Superior temporal gyrus (tissue), 1 donor: Measurements from ENCODE around the gene TMEM250.

Experiments
- DNase-seq: peaks from one replicate; pipeline ENCODE4 v3.0.0-alpha.2; 2016; ENCODE audit errors: extremely low spot score

The TMEM250 gene

DNA sequence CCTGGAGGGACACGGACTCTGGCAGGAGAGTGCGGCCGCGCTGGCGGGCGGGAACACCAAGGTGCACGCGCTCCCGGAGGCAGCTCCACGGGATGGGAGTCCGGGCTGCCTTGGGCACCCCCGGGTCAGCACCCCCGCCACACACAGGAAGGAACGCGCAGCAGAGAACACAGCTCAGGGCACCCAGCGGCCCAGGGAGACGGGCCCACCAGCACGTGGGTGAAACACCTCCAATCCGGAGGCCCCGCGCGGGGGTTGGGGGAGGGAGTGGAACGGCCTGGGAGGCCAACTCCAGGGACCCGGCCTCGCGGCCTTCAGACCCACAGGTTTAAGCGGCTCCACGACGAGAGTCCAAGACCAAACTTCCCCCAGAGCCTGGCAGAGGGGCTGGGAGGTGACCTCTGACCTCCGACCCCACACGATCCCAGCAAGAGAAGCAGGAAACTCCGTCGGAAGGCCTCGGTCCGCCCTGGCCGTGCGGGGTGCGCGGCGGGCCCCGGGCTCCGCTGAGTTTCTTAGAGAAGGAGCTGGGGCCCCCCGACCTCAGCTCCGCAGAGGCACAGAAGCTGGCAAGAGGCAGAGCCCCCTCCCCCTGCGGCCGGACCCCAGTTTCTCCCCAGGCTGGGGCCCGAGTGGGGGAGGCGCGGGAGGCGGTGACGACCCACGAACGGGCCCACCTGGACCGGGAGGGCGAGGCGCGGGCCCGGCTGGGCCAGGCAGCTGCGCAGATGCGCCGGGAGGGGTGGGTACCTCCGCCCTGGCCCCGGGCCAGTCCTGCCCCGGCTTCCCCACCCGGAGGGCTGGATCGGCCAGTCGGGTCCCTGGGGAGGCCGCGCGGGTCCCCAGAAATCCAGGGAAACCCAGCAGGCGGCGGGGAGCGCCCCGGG lies 24.4 kb downstream of the TMEM250 start:
- DNase-seq = no peak

DNA sequence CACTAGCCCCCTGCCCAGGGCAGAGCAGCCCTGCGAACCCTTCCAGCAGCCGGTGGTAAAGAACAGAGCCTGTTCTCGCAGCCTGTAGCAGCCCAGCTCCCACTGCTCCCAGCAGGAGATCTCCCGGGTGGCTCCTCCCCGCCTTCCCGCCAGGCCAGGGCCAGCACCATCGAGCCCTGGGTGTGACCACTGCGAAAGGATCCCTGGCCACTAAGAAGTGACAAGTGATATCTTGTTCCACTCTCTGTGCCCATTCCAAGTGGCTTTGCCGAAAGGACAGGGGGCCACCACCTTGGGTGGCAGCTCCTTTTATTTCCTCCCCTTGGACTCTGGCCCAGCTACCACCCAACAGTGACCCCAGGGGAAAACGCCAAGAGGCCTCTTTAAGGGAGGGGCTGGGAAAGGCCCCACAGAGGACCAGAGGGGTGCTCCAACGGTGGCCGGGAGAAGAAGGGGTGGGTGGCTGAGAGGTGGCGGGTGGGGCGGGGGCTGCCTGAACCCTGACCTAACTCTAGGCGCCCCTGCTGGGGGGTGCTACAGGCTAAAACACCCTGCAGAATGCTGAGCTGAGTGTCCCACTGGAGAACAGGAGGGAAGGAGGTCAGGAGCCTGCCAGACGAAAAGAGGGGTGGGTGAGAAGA lies 25.2 kb downstream of the TMEM250 start:
- no peak for DNase-seq

DNA sequence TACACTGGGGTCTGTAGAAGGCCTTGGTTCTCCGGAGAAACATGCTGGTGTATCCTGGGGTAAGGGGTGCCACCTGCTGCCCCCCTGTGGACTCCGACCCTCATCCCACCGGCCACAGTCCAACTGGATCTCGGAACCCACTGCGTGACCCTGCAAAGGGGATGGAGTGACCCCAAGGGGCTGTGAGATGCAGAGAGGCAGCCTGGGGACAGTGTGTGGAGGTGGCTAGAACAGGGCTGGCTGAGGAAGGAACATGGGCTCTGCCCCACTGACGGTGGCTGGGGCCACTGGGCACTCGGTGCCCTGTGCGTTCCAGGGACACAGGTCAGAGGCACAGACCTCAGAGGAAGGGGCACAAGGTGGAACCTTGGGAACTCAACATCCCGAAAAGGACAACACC lies 25.9 kb downstream of the TMEM250 start:
- DNase-seq = no peak

DNA sequence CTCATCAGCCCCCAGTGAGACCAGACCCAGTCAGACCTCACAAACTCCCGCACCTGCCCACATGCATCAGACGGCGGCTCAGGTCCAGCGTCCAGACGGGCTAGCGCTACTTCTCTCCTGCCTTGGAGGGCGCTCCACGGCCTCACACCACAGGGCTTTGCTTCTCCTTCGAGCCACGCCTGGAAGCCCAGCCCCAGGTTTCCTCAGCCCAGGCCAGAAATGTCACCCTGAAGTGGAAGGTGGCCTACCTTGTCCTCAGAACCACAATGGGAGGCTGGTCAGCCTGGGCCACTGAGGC lies 26.4 kb downstream of the TMEM250 start:
- DNase-seq = no peak

DNA sequence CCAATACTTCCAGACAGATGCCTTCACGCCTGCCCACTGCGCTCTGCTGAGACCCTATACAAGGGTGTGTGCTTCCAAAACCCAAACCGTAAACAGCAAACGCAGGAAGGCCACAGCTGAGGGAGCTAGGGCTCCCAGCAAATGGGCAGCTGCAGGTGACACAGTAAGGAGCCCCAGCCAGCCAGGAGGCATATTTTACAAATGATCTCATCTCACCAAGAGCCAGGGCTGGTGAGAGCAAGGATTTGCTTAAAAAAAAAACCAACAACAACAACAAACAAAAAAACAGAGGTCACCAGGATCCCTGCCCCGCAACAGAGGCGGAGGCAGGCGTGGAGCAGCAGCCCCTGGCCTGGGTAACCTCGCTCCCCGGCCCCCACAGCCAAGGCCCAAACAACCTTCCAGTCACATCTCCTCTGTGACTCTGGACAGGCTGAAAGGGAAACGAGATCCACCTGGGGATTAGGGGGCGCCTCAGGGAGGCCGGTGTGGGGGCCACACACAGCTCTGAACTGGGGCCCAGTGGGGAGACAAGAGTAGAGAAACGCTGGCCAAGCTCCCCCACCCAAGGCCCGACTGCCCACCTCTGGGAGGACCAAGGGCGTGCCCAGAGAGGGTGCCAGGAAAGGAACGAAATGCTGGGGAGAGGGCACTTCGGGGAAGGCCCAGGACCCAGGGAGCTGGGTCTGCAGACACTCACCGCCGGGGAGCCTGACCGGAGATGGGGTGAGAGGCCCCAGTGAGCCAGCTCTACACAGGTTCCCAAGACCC lies 26.9 kb downstream of the TMEM250 start:
- no peak for DNase-seq

DNA sequence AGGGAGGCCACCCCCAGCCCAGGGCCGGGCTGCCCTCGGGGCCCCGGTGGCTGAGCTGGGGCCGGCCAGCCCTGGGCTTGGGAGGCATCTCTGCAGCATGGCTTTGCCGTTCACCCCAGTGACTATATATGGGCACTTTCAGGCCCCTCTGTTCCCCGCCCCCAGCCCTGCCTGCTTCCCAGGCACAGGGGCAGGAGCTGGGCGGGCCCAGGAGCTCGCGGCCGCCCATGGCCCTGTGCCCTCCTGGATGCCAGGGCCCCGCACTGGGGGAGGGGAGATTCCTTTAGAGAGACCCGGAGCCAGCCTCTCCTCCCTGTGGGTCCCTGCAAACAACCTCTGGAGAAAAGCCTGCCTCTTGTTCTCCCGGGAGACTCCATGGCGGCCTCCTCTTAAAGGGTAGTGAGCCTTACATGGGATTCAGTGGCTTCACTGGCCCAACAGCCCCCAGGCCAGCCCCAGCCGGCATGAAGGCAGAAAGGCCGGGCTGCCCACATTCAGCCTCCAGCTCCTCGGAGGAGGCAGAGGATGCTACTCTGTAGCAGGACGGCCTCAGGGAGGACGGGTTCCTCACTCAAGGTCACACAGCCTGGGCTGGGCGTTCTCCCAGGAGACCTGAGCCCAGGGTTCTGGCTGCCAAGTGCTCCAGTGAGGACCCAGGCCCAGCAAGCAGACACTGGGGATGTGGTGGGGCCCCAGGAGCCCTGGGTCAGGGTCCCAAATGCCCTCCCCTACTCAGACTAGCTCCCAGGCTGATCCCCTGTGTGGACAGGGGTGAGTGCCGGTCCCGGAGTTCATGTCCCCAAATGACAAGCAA lies 27.7 kb downstream of the TMEM250 start:
- no peak for DNase-seq

DNA sequence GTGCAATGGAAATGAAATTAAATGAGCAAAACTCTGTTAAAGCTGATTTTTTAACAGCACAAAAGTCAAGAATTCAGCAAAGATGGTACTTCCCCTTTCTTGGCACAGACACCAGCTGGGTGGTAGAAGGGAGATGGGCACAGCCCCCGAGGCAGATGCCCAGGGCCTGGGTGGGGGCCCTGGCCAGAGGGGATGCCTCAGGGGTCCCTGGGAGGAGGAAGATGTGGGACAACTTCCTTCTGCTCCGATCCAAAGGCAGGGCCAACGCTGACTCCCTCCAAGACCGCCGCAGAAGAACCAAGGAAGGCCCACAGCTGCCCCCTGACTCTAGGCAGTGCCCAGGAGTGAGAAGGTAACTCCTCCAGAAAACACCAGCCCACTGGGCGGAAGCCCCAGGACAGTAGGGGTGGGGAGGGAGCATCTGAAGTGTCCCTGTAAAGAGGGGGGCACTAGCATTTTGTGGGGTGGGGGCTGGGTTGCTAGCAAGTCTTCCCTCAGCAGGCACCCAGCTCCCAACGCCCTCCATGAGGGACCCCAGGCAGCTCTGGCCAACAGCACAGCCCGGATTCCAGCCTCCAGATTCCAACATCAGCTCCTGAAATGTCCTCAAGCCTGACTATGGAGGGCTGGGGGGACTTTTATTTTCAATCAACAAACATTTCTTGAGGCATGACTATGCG lies 28.5 kb downstream of the TMEM250 start:
- no peak for DNase-seq

DNA sequence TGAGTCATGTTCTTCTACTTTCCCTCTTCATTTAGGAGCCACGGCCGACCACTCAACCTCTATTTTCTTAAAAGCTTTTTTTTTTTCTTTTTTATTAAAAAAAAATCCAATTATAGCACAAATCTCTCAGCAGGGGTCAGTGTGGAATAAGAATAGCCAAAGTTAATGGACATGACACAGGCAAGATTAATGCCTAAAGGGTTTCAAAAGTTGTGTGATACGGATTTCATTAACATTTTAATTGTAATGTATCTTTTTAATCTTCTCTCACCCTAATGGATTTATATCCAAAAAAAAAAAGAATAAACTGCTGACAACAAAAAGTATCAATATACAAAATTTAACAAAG lies 29.0 kb downstream of the TMEM250 start:
- DNase-seq = peak; percentile 51

DNA sequence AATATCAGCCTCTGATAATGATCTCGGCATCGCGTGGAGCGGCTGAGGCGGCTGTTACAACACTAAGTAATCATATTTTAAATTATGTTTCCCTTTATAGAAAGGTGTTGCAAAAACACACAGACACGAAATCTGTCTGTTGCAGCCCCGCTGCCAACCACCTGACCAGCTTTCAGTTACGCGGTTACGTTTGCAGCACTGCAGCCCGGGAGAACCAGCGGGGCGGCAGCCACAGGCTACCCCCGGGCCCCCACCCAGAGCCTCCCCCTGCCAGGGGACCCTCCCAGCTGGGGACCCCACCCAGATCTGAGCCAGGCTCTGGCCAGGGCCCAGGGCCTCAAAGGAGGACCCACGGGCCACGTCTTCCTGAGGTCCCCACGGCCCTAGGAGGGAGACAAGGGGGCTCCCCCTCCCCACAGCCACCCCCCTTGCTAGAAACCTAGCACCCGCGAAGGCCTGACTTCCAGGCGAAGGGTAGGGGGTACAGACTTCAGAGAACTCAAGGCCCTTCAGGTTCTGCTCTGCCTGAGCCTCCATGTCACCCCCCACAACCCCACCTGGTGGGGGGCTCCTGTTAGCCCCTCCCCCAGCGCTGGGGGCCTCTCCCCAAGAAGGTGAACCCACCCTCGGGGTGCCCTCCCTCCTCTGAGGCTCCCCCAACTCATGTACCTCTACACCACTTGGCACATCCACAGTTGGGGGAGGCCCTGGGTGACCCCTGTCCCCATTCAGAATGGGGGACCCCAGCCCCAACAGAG lies 29.6 kb downstream of the TMEM250 start:
- DNase-seq = no peak

DNA sequence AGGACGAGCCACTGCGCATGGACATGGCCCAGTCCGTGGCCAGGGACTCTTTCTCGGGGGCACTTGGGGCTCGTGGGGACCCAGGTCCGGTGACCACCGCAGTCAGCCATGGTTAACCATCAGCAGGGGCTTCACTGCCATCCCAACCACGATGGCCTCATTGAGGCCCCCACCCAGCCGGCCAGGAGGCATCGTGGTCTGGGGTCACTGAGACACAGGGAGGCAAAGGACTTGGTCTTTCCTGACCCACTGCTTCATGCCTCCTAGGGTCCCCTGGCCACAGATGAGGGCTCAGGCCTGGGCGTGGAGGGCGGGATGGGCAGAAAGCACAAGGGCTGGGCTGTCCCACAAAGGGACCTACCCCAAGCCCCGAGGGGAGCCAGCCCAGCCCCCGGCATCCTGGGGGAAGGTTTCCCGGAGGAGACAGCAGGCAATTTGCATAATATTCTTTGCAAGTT lies 30.2 kb downstream of the TMEM250 start:
- DNase-seq = no peak

DNA sequence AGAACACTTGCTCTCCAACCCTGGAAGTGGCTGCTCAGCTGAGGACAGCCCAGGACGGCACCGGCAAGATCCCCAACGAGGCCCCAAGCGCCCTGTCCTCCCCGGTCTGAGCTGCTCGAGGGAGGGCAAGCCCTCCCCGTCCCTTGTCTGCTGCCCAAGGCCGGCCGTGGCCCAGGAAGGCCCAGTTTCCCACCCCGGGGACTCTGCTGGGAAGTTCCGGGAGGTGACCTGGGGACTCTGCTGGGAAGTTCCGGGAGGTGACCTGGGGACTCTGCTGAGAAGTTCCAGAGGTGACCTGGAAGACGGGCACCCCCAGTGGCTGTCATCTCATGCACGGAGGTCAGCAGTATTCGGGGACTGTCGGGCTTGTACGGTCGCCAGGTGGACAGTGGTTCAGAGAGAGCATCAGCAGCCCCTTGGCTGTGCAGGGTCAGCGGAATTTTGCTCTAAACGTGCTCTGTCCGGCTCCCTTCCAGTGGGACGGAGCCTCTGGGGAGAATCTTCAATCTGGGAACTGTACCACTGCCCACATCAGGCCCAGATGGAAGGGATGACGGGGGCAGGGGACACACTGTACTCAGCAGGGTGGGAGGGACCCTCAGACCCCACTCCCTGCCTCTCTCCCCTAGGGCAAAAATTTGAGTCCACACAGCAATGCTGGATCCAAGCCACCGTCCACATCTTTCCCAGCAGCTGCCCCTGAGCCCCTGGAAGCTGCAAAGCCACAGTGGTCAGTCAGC lies 30.8 kb downstream of the TMEM250 start:
- no peak for DNase-seq

DNA sequence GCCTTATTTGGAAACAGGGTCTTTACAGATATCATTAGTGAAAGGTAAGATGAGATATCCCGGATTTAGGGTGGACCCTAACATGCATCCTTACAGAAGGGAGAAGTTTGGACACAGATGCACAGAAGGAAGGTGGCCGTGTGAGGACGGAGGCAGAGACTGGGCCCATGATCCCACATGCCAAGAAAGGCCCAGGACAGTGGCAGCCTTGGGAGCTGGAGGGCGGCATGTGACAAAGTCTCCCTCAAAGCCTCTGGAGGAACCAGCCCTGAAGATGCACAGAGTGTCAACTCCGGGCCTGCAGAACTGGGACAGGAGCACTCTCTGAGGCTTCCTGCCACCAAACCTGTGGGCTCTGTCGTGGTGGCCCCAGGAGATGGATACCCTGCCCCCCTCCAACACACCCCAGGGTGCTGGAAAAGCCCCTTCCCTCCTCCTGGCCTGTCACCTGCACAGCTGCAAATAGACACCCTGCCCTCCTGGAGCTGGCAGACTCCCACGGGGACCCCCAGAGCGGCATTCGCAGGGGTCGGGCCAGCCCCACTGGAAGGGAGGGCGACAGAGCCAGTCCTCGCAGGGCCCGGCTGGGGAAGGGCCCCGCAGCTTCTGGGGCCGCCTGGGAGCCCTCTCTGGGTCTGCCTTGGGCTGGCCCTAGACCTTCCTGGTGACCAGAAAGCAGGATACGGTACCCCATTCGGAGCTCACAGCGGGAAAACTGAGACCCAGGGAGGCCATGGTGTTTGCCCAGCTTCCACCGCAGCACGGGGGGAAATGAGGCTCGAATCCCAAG lies 31.5 kb downstream of the TMEM250 start:
- no peak for DNase-seq

DNA sequence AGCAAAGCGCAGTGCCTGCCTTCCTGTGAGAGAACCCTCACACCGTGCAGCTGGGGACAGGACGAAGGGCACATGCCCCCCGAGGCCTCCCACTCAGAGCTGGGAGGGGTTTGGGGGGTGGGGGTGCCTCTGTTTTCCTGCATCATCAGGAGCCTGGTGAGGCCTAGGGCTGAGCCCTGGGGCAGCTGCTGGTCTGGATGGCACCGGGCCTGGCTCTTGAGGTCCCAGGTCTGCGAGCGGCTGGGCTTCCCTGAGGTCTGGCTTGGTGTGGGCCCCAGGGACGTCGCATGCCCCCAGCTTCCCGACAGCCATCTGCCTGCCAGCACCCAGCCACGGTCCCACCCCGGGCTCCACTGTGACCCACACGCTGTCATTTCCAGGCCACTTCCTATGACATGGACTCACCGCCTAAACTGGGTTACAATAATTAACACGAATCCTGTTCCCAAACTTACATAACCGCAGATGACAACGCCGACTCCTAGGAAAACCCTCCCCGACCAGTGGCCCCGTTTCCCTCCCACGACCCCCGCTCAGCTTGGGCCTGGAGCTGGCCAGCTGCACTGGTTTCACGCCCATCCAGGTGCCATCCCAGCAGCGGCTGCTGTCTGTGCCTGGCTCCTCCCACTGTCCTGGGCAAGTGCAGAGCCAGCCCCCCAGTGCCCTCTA lies 32.3 kb downstream of the TMEM250 start:
- DNase-seq = no peak

DNA sequence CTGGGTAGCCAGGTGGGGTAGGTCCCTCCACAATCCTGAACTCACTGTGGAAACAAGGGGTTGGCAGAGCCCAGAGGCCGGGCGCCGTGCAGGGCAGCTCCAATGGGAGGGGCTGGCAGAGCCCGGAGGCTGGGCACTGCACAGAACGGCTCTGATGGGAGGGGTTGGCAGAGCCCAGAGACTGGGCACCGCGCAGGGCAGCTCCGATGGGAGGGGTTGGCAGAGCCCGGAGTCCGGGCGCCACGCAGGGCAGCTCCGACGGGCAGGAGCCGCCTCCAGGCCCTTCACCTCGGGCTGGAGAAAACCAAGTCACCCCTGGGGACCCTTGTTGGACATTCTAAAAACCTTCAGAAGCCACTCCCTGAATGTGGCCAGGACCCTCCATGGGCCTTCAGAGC lies 32.9 kb downstream of the TMEM250 start:
- peak; percentile 89 for DNase-seq

DNA sequence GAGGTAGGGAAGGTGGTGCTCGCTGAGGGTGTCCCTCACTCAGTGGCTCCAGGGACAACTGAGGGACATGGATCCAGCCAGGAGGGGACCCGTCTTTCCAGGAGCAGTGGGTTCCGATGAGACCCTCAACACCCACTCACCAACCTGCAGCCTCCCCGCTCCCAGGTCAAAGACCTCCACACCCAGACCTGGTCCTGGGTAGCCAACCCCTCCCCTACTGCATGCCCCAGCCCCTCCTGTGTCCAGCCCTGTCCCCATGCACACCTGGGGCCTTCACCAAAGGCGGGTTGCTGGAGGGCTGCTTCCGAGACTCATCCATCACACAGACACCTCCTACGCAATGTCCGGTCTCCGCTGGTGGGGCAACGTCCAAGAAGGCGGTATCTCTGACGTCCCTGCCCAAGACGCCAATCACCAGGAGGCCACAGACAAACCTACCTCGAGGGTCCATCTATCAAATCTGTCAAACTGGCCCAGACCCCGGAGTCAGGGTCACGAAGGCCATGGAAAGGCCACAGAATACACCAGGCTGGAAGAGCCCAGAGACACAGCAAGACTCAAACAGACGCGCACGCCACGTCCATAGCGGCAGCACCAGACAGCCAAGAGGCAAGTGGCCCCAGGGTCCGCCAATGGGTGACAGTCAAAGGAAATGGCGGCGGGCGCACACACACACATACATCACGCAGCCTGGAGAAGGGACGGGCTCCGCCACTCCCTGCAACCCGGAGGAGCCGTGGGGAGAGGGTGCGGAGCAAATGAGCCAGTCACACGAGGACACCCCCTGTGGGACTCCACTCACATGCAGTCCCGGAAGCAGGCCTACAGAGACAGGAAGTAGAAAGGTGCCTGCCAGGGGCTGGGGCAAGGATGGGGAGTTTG lies 34.4 kb downstream of the TMEM250 start:
- DNase-seq = no peak

DNA sequence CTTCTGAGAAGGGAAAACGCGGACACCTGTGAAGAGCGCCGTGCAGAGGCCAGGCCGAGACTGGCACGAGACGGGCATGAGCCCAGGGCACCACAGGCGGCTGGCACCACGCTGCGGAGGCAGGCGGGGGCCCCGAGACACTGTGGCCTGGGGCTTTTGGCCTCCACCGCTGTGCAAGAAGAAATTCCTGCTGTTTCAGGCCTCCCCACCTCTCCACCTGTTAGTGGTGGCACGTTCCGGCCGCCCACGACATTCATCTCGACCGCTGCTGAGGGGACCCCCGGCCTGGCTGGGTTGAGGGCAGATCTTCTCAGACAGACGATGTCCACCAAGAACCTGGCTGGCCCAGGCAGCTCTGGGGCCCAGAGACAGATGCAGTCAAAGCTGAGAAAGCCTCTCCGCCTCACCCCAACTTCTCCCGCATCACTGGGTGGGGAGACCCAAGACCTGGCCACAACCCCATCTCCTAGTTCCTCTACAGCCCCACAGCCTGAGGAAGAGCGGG lies 35.1 kb downstream of the TMEM250 start:
- no peak for DNase-seq
